Measurements from ENCODE around the gene OR2Z1. TPM values are rescaled to one million over a fixed set of nuclear protein-coding genes. Genes with fewer than 3 reads are reported as not detected.

The OR2Z1 gene
- polyA plus RNA-seq (2011; rRNA removed): not detected in 2 replicates
- polyA plus RNA-seq (2012; cell fraction: cytosol; rRNA removed): not detected in 2 replicates
- not detected in 2 replicates for polyA plus RNA-seq (2012; cell fraction: nucleus; rRNA removed)
- polyA plus RNA-seq (2017; fragmentation: RNase III; extraction: RNeasy Plus Mini Kit Qiagen cat#74134 plus additional on column Dnase treatment): not detected in 3 replicates
- not detected in 2 replicates for polyA minus RNA-seq (2011; rRNA and poly(A)+ RNA removed)

- no peak within 1 kb of the TSS for H3K27ac ChIP-seq
- ATAC-seq: no peak
- no peak within 1 kb of the TSS for H3K4me3 ChIP-seq
- POLR2A ChIA-PET: no interaction called here
- DNase-seq (ENCODE audit: low read depth in 1 of 2, low spot score in 1 of 2): no peak
- no peak for FAIRE-seq
- CTCF ChIA-PET: interaction anchor here (1.9 kb wide), 1 partner anchor 12 kb away, joined by 5 read pairs; no protein-coding TSS in a partner anchor
- 0% methylated on average over 1 of the region's 1 CpG for WGBS (ENCODE audit: missing lambda C conversion rate)
- no peaks in the 10 kb centered on the region for H3K9me3 ChIP-seq
- H3K4me1 ChIP-seq: no peaks in the 10 kb centered on the region
- no peak for TF ChIP-seq CBX2 (IDR thresholded peaks at IDR 0.05; ENCODE audit: borderline replicate concordance, low read depth)
- no peak for TF ChIP-seq RARB (CRISPR knock-in tag; IDR thresholded peaks at IDR 0.05)
- no peak for TF ChIP-seq ZSCAN20 (CRISPR knock-in tag; IDR thresholded peaks at IDR 0.05)
- no peak for TF ChIP-seq ZNF302 (CRISPR knock-in tag; IDR thresholded peaks at IDR 0.05)
- no peak for TF ChIP-seq RNF2 (IDR thresholded peaks at IDR 0.05; ENCODE audit: borderline replicate concordance, low read depth)
- TF ChIP-seq NR3C1 (IDR thresholded peaks at IDR 0.05): no peak
- TF ChIP-seq MAZ (IDR thresholded peaks at IDR 0.05; ENCODE audit: borderline replicate concordance, low read depth, low read length): no peak
- no peak for TF ChIP-seq ELK1 (IDR thresholded peaks at IDR 0.05; ENCODE audit: low read depth, low read length)
- TF ChIP-seq FOSL2 (IDR thresholded peaks at IDR 0.05): no peak
- no peak for TF ChIP-seq FOSL2 (CRISPR knock-in tag; IDR thresholded peaks at IDR 0.05)
- TF ChIP-seq HEYL (CRISPR knock-in tag; IDR thresholded peaks at IDR 0.05): no peak
- no peak within 1 kb of the TSS for H3K4me2 ChIP-seq
Measured at GRCh38 chr19:8721334-8721733, at the start of gene OR2Z1. Gene OR2Z1, plus strand, starts transcription at chr19:8721634. Its CDS starts 9,395 bp downstream, at chr19:8731029.

GRCh38 chr19:8673276-8673891 lies 48.0 kb upstream of the OR2Z1 start:
- ATAC-seq (no peak), FAIRE-seq (no peak), DNase-seq (ENCODE audit: low read depth in 1 of 2, low spot score in 1 of 2) (no peak)
- no peaks in the 10 kb centered on the region for H3K4me1 ChIP-seq
- 48% methylated on average over 5 of the region's 6 CpGs for WGBS (ENCODE audit: missing lambda C conversion rate)
- H3K9me3 ChIP-seq: no peaks in the 10 kb centered on the region
- CTCF ChIA-PET: no interaction called here
- no peak overlapping the region for H3K4me2 ChIP-seq
- no peak overlapping the region for H3K4me3 ChIP-seq
- H3K27ac ChIP-seq: no peak overlapping the region
- TF ChIP-seq POLR2AphosphoS2 (conservative IDR thresholded peaks at IDR 0.05; ENCODE audit: low read length) (no peak), SMC3 (IDR thresholded peaks at IDR 0.05) (no peak), ATOH8 (CRISPR knock-in tag; IDR thresholded peaks at IDR 0.05; ENCODE audit: low read depth) (no peak), NFE2L2 (conservative IDR thresholded peaks at IDR 0.05; ENCODE audit: low read length) (no peak), ZFP36 (IDR thresholded peaks at IDR 0.05; ENCODE audit: borderline replicate concordance, partially characterized antibody) (no peak), REST (IDR thresholded peaks at IDR 0.05) (no peak), POLR2A (IDR thresholded peaks at IDR 0.05; ENCODE audit: low read length) (no peak), EHMT2 (IDR thresholded peaks at IDR 0.05; ENCODE audit: low read depth) (no peak), RAD21 (conservative IDR thresholded peaks at IDR 0.05 in 1 of 2, IDR thresholded peaks at IDR 0.05 in 1 of 2) (no peak), E2F6 (IDR thresholded peaks at IDR 0.05; ENCODE audit: borderline replicate concordance, low read depth) (no peak)
- POLR2A ChIA-PET: no interaction called here

All from A549 (cell line).